Measurements from ENCODE around the gene FAM216B. TPM values are rescaled to one million over a fixed set of nuclear protein-coding genes. Genes with fewer than 3 reads are reported as not detected.
"Not testable (repeated sequence)": the region's sequence is repeated elsewhere in the genome, so short reads cannot be mapped to it uniquely, and the experiment has no call there.

The FAM216B gene
- 0.41 TPM for total RNA-seq

DNA sequence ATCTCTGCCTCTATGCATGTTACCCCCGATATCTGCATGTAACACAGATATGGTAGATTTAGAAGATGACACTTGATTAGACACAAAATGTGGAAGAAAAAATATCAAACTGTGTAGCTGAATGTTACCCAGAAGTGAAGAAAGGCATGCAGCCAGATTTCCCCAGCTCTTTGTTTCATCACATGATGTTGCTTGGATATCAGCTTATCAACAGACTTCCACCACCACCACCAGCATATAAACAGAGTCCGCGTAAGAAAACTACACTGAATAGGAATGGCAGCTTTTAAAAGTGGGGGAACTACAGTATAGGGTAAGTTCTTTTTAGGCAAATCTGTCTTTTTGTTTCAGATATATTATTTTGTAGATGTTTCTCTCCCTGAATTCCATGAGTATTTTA is at the start of gene FAM216B:
TSS of gene FAM216B (plus strand) at position 233 of the 400 bp plus-strand sequence. CDS start 2,484 bp downstream, outside the sequence.
- no peak for FAIRE-seq
- DNase-seq (ENCODE audit: low spot score in 2 of 2): no peak

DNA sequence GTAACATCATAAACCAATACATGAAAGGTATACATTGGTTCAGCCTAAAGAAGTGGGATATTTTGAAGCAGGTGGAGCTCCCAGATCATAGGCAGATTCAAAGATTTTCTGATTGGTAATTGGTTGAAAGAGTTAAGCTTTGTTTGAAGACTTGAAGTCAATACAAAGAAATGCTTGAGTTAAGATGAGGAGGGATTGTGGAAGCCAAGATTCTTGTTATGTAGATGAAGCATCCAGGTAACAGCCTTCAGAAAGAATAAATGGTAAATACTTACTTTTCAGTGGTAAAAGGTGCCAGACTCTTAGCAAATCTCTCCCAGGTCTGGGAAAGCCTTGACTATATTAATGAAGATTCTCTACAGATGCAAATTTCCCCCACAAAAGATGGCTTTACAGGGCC is 49.3 kb upstream of the FAM216B start:
- FAIRE-seq: no peak
- no peak for DNase-seq (ENCODE audit: low spot score in 2 of 2)

DNA sequence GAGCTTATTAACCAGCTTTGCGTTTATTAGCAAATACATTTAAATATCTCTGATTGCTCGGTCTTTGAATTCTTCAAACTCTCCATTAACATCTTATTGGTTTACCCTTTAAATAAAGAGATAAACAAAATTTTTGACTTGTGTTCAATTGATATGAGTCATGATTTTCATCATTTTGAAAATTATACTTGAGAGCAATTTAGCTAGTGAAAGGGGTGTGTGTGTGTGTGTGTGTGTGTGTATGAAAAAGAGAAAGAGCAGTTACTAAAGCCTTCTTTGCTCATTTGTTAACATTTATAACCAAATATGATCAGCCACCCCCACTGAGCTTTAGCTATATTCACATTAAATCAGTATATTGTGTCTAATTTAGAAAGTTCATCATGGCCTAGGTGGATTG is 48.3 kb upstream of the FAM216B start:
- FAIRE-seq (no peak), DNase-seq (ENCODE audit: low spot score in 2 of 2) (no peak)

DNA sequence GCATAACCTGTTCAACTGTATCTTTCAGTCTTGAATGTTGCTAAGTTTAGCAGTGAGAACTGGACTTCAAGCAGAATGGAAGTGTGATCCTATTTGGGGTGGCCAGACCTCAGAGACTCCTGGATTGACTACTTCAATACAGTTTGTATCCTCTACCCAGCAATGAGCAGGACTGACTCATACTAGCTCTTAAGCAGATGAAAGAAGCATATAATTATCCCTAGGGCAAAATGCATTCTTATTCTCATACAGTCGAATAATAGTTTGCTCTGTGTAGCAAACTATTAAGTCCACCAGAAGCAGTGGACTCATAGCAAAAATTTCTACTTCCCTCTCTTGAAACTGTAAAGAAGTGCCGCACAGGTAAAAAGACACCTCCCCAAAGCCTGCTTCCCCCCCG is 46.4 kb upstream of the FAM216B start:
- FAIRE-seq: no peak
- no peak for DNase-seq (ENCODE audit: low spot score in 2 of 2)

DNA sequence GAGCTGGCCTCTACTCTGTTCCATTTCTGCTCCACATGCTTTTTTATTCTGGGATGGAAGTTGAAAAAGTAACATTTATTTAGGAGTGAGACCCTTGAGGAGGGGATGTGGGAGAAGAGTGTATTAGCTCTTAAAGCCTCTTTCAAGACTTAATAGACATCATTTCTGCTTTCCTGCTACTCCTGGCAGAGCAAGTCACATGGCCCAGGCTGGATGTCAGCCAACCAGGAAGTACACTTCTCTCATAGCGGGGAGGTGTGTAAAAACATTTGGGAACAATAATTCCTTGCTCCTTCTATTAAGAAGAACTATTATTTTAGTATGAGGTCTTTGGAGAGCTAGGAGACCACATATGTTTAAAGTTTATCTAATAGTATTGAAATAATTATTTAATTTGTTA is 40.6 kb upstream of the FAM216B start:
- no peak for DNase-seq (ENCODE audit: low spot score in 2 of 2)
- FAIRE-seq: peak; percentile 26

DNA sequence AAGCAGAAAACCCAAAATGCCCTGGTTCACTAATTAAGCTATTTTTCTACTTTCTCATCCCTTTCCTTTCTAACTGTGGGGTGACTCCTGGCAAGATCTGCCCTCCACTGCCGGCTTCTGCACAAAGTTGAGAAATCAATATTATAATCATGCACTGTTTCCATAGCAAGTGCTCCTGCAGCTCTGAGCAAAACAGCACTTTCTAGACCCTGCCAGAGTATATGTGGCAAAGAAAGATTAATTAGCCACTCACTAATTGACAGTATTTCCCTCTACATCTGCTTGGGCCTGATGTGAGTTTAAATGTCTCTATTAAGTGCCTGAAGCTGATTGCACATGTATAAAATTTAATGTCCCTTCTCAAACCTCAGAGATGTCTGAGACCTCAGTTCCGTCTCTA is 39.5 kb upstream of the FAM216B start:
- no peak for DNase-seq (ENCODE audit: low spot score in 2 of 2)
- FAIRE-seq: no peak

DNA sequence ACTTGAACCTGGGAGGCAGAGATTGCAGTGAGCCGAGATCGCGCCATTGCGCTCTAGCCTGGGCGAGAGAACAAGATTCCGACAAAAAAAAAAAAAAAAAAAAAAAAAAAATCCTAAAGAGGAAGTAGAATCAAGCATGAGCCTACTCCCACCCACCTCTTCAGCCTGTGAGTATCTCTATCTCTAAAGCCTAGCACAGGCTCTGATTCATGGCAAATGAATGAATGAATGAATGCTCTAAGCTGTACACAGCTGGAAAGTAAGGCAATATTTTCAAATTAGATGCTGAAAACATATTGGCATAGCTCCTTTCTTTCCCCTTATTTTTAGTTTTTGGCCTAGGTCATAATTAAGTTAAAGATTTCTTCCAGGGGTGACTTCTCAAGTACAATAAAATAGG is 35.7 kb upstream of the FAM216B start:
- FAIRE-seq: no peak
- no peak for DNase-seq (ENCODE audit: low spot score in 2 of 2)

DNA sequence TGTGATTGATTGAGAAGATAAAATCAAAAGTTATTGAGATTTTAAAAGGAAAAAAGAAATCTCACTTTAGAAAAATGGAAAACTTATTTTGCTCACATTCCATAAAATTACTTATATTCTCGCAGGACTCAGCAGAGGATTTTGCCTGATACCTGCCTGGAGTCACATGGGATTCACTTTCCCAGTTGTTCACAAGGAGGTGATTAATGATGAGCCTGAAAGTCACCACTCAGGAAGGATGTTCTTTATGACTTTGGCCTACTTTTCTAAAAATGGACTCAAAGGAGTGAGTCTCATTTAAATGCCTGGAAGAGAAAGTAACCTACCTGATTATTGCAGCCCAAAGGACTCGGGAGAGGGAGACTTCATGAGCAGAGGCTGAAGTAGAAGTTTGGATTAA is 34.5 kb upstream of the FAM216B start:
- no peak for FAIRE-seq
- DNase-seq (ENCODE audit: low spot score in 2 of 2): no peak

DNA sequence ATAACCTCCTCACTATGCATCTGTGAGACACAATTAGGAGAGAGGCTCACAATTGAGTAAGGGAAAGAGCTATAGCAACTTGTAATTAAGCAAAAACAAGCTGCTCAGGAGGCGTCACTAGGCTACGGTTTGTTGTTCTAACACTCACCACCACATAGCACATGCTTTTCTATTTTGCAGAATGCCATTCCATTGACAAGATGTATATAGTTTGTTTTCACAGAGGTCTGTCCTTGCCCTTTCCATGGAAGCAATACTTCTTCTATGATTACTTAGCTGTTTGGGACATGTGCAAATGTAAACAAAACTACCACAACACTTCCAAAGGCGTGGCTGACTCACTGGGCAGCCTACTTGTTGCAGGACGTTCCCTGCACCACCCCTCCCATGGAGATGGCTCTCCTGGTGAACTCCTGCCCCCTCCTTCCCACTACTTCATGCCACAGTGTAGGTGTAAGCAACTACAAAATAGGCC is 33.9 kb upstream of the FAM216B start:
- FAIRE-seq (no peak), DNase-seq (ENCODE audit: low spot score in 2 of 2) (no peak)

DNA sequence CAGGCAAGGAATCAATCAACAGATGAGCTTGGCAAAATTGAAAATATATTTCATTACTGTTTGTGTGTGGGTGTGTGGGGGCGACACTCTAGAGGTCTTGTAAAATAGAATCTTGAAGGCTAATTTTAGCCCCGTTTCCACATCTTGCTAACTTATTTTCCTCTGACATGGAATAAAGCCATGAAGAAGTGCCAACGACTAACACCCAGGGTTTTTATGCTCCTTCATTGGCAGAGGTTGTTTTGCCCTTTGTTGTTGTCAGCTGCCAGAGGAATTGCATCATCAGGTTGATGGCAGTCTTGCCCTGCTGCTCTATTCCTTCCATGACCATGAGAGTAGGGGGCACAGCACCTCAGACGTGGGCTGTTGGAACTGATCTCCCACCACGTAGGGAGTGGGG is 30.6 kb upstream of the FAM216B start:
- no peak for DNase-seq (ENCODE audit: low spot score in 2 of 2)
- FAIRE-seq: no peak

DNA sequence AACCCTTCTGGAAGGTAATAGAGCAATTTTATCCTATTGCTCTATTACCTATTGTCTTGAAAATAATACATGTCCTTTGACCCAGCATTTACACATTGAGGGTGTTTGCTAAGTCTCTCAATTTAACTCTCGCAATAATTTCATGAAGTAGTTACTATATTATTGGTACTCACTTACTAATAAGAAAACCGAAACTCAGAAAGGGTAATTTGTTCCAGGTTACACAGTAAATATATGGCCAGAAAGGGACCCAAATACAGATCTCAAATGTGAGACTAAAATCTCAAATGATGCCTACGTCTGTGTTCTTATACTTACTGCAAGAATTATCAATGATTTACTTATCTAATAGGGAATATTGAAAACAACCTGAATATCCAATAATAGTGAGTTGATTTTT is 29.7 kb upstream of the FAM216B start:
- FAIRE-seq (no peak), DNase-seq (ENCODE audit: low spot score in 2 of 2) (no peak)

DNA sequence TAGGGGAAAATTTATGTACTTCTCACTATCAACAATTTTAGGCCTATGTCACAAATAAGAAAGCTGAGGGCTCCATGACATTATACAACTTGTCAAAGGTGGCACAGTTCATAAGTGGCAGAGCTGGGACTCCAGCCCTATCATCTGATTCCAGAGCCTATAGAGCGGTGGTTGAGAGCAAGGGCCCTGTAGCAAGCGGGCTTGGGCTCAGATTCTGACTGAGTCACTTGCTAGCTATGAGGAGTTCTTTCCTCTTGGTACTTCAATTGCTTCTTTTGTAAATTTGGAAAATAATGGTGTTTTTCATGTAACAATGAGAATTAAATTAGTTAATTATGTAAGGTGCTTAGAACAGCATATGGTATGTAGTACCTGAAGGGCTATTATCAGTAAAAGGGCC is 28.7 kb upstream of the FAM216B start:
- DNase-seq (ENCODE audit: low spot score in 2 of 2) (no peak), FAIRE-seq (no peak)

DNA sequence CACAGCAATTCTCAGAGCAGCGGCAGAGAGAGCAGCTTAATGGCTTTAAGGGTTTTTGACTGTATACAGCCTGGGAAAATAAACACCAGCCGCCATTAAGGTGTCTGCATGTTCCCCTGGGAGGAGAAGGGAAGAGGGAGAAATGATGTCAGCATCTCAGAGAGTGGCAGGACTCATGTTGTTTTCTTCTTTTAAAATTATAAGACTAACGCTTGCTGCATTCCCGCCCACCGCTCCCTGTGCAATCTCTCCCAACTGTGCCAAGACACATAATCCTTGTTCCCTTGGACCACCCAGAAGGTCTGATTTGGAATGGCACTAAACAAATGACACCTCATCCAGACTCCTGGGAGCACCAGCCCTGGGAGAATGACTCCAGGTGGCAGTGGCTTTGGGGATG is 27.7 kb upstream of the FAM216B start:
- FAIRE-seq (no peak), DNase-seq (ENCODE audit: low spot score in 2 of 2) (no peak)

DNA sequence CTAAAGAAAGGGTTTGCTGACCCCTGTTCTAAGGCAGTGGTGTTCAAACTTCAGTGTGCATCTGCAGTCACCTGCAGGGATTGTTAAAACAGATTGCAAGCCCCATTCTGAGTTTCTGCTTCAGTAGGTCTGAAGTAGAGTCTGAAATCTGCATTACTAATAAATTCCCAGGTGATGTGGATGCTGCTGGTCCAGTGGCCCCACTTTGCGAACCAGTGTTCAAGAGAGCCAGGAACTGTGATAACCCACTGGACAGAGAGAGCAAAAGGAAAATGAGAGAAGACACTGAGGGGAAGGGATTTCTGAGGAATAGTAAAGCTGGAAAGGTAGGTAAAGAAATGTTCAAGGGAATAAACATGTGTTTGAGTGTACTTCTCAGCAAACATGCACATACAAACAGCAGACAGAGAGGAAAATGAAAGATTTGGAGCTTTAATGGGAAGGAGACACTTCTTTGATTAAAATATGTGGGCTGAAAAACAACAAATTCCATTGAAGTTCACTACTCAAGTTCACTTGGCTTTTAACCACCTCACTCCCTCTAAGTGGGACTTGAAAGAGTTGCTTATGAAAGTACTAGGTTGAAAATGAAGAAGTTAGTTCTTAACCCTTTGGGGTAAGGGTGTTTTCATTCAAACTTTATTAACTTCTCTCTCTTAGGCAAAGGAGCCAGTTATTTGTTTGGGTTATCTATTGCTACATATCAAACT is 26.4 kb upstream of the FAM216B start:
- DNase-seq (ENCODE audit: low spot score in 2 of 2): no peak
- no peak for FAIRE-seq

DNA sequence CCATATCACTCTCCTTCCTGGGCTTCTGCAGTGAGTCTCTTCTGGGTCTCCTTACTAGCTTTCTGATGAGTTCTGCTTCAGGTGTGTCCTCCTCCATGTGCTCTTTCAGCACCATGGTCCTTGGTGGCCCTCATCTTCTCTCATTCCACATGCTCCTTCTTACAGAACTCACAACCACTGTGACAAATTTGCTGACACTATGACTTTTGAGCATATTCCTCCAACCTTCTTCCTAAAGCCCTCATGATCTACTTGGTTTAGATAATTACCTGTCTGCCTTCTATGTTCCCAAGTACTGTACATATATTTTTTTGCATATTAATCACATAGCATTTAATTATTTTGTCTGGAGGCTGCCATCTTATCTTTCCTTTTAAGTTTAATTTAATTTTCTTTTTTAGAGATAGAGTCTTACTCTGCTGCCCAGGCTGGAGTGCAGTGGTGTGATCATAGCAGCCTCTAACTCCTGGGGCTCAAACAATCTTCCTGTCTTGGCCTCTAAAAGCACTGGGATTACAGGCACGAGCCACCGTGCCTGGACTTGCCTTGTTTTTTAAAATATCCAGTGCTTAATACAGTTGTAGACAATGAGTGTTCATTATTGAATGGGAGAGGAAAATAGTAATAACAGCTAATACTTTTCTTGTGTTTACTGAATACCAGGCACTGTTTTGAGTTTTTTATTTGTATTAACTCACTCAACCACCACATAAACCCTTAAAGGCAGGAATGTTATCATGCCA is 23.5 kb upstream of the FAM216B start:
- no peak for FAIRE-seq
- no peak for DNase-seq (ENCODE audit: low spot score in 2 of 2)

DNA sequence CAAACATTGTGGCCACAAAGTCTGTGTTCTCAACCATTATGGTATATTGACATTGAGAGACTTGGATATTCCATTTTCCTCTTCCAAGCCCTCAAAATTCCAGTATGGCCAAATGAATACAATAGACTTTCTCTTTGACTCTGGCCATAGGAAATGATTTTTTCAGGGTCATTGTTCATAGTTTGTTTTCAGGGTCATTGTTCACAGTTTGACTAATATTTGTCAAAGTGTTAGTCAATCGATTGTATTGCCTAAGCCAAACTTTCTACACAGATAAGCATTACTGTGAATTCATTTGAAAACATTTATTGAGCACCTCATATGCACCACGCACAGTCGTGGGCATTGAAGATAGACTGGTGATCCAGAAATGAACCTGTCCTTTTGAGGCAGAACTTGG is 22.9 kb upstream of the FAM216B start:
- no peak for FAIRE-seq

DNA sequence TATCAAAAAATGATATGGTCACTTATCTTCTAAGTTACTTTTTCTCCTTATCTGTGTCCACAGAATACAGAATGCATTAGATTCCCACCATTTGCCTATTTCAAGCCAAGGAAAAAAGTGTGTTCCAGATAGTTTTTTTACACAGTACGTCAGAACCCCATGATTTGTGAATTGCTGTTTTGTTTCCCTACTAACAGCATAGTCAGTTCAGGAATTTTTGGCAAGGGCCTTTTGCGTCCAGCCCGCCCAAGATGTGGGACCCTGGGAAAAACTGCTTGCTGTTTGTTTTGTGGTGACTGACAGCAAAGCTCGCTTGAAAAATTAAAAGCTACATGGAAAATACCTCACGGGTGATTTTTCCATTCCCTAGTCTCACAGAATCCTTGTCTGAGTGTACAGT is 20.4 kb upstream of the FAM216B start:
- FAIRE-seq (no peak), DNase-seq (ENCODE audit: low spot score in 2 of 2) (no peak)

More for the DNA sequence above, 22.9 kb upstream of the FAM216B start:
- no peak for DNase-seq (ENCODE audit: low spot score in 2 of 2)

DNA sequence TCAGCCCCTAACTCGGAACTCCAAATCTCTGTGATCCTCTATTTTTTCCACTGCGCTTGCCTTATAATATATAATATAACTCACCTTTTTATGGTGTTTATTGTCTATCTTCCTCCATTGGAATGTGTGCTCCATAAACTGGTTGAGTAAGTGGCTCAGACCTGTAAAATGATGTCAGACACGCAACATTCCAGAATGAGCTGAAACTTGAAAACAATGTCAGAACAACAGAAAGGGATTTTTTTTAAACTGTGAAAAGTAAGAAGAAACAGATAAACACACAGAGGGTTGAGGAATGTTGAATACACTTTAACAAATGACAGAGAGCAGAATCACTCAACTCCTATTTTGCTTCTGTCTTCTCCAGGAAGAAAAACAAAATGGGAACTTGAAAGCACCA is 19.1 kb upstream of the FAM216B start:
- DNase-seq (ENCODE audit: low spot score in 2 of 2) (no peak), FAIRE-seq (no peak)

DNA sequence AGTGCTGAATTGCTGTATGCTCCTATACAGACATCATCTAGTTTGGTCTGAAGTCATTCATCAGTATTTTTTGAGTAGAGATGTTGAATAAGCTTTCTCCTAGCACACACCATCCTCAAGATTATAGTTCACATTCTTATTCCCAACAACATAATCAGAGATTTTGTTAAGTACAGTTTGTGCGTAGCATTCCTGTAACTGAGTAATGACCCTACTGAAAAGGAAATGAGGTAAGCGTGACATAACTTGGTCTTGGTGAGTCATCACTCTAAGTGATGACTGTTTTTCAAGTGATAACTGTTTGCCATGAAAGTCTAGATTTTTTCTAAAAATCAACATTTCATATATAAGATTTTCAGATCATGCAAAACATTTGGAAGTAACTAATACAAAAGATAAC is 18.5 kb upstream of the FAM216B start:
- FAIRE-seq (no peak), DNase-seq (ENCODE audit: low spot score in 2 of 2) (no peak)

DNA sequence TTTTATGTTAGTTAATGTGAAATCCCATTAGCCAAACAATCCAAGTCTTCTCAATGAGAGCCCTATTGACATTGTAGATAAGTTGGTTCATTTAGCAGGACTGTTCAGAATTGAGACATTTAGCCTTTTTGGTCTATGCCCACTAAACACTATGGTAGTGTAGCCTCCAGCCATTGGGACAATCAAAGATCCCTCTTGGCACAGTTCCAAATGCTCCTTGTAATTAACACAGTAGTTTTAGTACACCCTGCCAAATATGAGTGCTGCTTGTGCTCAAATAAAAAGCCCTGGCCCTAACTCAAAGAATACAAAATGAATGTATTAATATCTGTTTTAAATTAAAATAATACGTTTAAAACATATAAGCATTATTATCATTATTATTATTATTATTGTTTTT is 15.4 kb upstream of the FAM216B start:
- no peak for FAIRE-seq
- DNase-seq (ENCODE audit: low spot score in 2 of 2): no peak

DNA sequence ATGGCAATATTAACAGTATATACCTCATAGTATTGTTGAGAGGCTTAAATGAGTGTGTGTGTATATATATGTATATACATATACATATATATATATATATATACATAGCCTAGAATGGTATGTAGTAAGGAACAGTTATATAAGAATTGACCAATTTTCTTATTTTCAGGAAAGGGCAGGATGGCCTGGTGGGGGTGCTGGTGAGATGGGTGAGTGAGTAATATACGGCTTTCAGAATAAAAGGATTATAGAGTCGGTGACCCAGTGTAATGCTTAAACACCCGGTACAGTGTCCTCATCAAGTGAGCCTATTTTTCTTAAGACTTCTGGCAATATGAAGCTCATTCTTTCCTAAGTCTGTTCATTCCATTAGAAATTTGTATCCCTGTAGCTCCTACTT is 11.7 kb upstream of the FAM216B start:
- FAIRE-seq (no peak), DNase-seq (ENCODE audit: low spot score in 2 of 2) (no peak)

DNA sequence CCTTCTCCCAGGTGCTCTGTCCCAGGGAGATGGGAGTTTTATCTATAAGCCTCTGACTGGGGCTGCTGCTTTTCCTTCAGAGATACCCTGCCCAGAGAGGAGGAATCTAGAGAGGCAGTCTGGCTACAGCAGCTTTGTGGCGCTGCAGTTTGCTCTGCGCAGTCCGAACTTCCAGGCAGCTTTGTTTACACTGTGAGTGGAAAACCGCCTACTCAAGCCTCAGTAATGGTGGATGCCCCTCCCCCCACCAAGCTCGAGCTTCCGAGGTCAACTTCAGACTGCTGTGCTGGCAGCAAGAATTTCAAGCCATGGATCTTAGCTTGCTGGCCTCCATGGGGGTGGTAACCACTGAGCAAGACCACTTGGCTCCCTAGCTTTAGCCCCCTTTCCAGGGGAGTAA is 4.8 kb upstream of the FAM216B start:
- not testable (repeated sequence) for DNase-seq (ENCODE audit: low spot score in 2 of 2); FAIRE-seq
